ENCODE data around the gene PACRG. TPM values are rescaled to one million over a fixed set of nuclear protein-coding genes. Genes with fewer than 3 reads are reported as not detected.

Gene PACRG
- polyA plus RNA-seq, 1 of the 3 experiments (the other 2 are of a cell fraction), result 0.56 TPM

DNA sequence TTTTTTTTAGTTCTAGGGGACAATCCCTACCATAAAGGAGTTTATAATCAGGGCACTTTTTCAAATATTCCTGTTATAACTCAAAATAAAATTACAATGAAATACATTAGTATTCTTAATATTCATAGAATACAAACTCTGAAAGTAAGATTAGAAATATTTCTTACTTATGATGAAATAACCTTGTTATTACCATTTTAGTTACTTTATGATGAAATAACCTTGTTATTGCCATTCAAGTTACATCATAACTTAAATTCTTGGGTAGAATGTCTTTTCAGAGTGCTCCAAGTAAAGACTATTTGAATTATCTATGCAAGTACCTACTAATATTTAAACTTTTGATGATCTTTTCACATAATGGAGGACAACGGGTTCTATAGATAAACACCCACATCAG, 43.2 kb downstream of the PACRG start:
- TF ChIP-seq TCF12 (IDR thresholded peaks at IDR 0.05) (no peak), POLR2AphosphoS5 (IDR thresholded peaks at IDR 0.05; ENCODE audit: low read depth, low read length) (no peak), GABPA (IDR thresholded peaks at IDR 0.05; ENCODE audit: low read depth) (no peak)
- TF ChIP-seq, protein P1, sequence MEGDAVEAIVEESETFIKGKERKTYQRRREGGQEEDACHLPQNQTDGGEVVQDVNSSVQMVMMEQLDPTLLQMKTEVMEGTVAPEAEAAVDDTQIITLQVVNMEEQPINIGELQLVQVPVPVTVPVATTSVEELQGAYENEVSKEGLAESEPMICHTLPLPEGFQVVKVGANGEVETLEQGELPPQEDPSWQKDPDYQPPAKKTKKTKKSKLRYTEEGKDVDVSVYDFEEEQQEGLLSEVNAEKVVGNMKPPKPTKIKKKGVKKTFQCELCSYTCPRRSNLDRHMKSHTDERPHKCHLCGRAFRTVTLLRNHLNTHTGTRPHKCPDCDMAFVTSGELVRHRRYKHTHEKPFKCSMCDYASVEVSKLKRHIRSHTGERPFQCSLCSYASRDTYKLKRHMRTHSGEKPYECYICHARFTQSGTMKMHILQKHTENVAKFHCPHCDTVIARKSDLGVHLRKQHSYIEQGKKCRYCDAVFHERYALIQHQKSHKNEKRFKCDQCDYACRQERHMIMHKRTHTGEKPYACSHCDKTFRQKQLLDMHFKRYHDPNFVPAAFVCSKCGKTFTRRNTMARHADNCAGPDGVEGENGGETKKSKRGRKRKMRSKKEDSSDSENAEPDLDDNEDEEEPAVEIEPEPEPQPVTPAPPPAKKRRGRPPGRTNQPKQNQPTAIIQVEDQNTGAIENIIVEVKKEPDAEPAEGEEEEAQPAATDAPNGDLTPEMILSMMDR (IDR thresholded peaks at IDR 0.05), result no peak
- H3K27me3 ChIP-seq (ENCODE audit: insufficient read depth), result no peaks in the 10 kb centered on the region

DNA sequence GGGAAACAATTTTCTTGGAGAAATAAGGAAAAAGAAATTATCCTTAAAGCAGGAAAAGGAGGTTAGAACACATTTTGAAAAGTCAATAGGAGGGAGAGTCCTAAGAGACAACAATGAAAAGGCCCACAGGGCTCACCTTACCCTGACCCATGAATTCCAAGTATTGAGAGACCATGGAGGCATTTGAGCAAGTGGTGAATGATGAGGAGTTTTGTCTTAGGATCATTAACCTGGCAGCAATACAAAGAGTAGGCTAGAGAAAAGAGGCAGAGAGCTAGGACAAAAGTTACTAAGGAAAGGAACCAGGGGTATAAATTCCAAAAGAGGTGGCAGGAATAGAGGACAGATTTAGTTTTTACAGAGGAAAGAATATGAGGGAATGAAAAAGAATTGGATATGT, 44.7 kb downstream of the PACRG start:
- no peaks in the 10 kb centered on the region for H3F3A ChIP-seq (replicated peaks; ENCODE audit: insufficient read depth)
- no peak overlapping the region for H3K4me2 ChIP-seq
- no peaks in the 10 kb centered on the region for H3K9me3 ChIP-seq
- no peaks in the 10 kb centered on the region; the same call in 1 of the 2 replicates for H3K9me2 ChIP-seq
- H3K36me3 ChIP-seq (replicated peaks in 1 of 2; ENCODE audit: control insufficient read depth in 1 of 2, insufficient read depth in 2 of 2, low read length in 1 of 2), result no peaks in the 10 kb centered on the region
- no peak for DNase-seq
- no peak overlapping the region for H2AFZ ChIP-seq (ENCODE audit: low read depth)
- peaks cover 0 to 6% of the 10 kb centered on the region in 2 experiments; a peak in 2 of 4 replicates for H3K4me1 ChIP-seq (ENCODE audit: control insufficient read depth in 1 of 2, insufficient read depth in 2 of 2, low read depth in 1 of 2, low read length in 1 of 2)
- H4K20me1 ChIP-seq (ENCODE audit: insufficient read depth), result no peaks in the 10 kb centered on the region
- H3K27ac ChIP-seq (ENCODE audit: low read depth in 2 of 2, low read length in 1 of 2), result no peak overlapping the region
- no peaks in the 10 kb centered on the region for H3K27me3 ChIP-seq (ENCODE audit: insufficient read depth)
- ChIA-PET CTCF (no interaction called here), POLR2A (no interaction called here)
- TF ChIP-seq, protein P2, sequence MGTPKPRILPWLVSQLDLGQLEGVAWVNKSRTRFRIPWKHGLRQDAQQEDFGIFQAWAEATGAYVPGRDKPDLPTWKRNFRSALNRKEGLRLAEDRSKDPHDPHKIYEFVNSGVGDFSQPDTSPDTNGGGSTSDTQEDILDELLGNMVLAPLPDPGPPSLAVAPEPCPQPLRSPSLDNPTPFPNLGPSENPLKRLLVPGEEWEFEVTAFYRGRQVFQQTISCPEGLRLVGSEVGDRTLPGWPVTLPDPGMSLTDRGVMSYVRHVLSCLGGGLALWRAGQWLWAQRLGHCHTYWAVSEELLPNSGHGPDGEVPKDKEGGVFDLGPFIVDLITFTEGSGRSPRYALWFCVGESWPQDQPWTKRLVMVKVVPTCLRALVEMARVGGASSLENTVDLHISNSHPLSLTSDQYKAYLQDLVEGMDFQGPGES (IDR thresholded peaks at IDR 0.05; ENCODE audit: low read depth, low read length), result no peak
- TF ChIP-seq, protein P3, sequence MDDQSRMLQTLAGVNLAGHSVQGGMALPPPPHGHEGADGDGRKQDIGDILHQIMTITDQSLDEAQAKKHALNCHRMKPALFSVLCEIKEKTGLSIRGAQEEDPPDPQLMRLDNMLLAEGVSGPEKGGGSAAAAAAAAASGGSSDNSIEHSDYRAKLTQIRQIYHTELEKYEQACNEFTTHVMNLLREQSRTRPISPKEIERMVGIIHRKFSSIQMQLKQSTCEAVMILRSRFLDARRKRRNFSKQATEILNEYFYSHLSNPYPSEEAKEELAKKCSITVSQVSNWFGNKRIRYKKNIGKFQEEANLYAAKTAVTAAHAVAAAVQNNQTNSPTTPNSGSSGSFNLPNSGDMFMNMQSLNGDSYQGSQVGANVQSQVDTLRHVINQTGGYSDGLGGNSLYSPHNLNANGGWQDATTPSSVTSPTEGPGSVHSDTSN (IDR thresholded peaks at IDR 0.05), result no peak
- TF ChIP-seq RXRA (IDR thresholded peaks at IDR 0.05; ENCODE audit: borderline replicate concordance, low read depth), result no peak
- no peak for TF ChIP-seq CHD2 (IDR thresholded peaks at IDR 0.05; ENCODE audit: low read length, partially characterized antibody)
- no peak for TF ChIP-seq SIN3A (IDR thresholded peaks at IDR 0.05; ENCODE audit: borderline replicate concordance, low read depth, low read length)
- no peak for TF ChIP-seq FOSL2 (IDR thresholded peaks at IDR 0.05; ENCODE audit: borderline replicate concordance, low read depth)
- TF ChIP-seq JUND (IDR thresholded peaks at IDR 0.05), result no peak
- TF ChIP-seq YY1 (IDR thresholded peaks at IDR 0.05; ENCODE audit: low read depth), result no peak
- no peak for TF ChIP-seq FOXM1 (IDR thresholded peaks at IDR 0.05; ENCODE audit: low read depth)
- no peak for TF ChIP-seq EZH2phosphoT487 (IDR thresholded peaks at IDR 0.05; ENCODE audit: borderline replicate concordance, low read depth)
- no peak overlapping the region for H3K9ac ChIP-seq
- no peaks in the 10 kb centered on the region for H3K79me2 ChIP-seq (ENCODE audit: insufficient read depth)
- H3K4me3 ChIP-seq (ENCODE audit: low read depth in 2 of 2, low read length in 1 of 2), result no peak overlapping the region

More for the DNA sequence above, 43.2 kb downstream of the PACRG start:
- ChIA-PET CTCF (no interaction called here), POLR2A (no interaction called here)
- no peaks in the 10 kb centered on the region for H3K9me3 ChIP-seq
- no peaks in the 10 kb centered on the region for H3K79me2 ChIP-seq (ENCODE audit: insufficient read depth)
- H3K9me2 ChIP-seq, result no peaks in the 10 kb centered on the region; the same call in 1 of the 2 replicates
- peaks cover 0 to 3% of the 10 kb centered on the region in 2 experiments; a peak in 2 of 4 replicates for H3K4me1 ChIP-seq (ENCODE audit: control insufficient read depth in 1 of 2, insufficient read depth in 2 of 2, low read depth in 1 of 2, low read length in 1 of 2)
- no peak overlapping the region for H3K4me2 ChIP-seq
- no peaks in the 10 kb centered on the region for H4K20me1 ChIP-seq (ENCODE audit: insufficient read depth)
- H2AFZ ChIP-seq (ENCODE audit: low read depth), result no peak overlapping the region
- 62% methylated on average over 1 of the region's 1 CpG for WGBS (ENCODE audit: low lambda C conversion rate)
- no peak overlapping the region for H3K9ac ChIP-seq
- no peaks in the 10 kb centered on the region for H3K36me3 ChIP-seq (replicated peaks in 1 of 2; ENCODE audit: control insufficient read depth in 1 of 2, insufficient read depth in 2 of 2, low read length in 1 of 2)
- H3F3A ChIP-seq (replicated peaks; ENCODE audit: insufficient read depth), result no peaks in the 10 kb centered on the region
- no peak overlapping the region for H3K4me3 ChIP-seq (ENCODE audit: low read depth in 2 of 2, low read length in 1 of 2)
- H3K27ac ChIP-seq (ENCODE audit: low read depth in 2 of 2, low read length in 1 of 2), result no peak overlapping the region
- no peak for DNase-seq
